Astrocyte of the spinal cord (primary cell): ENCODE data around the gene OPCML.

Source experiments
- DNase-seq: peaks from one replicate; pipeline ENCODE4 v3.0.0; 2011; ENCODE audit warnings: low read depth, low spot score
- H3K4me3 ChIP-seq: 2 replicates; pipeline ENCODE4 v1.5.1; 2011; ENCODE audit warnings: low read depth, mild to moderate bottlenecking, low read length, moderate library complexity
- in situ Hi-C: cut with HindIII; loops from 2 replicates; pipeline ENCODE4 v1.10.0; 2017; ENCODE audit warnings: low sequenced_read_pairs
- TF ChIP-seq, protein P1 (sequence below): IDR thresholded peaks from 2 replicates; pipeline ENCODE4 v1.5.1; 2012; ENCODE audit warnings: low read depth, mild to moderate bottlenecking, low read length, inconsistent platforms

The OPCML gene

DNA sequence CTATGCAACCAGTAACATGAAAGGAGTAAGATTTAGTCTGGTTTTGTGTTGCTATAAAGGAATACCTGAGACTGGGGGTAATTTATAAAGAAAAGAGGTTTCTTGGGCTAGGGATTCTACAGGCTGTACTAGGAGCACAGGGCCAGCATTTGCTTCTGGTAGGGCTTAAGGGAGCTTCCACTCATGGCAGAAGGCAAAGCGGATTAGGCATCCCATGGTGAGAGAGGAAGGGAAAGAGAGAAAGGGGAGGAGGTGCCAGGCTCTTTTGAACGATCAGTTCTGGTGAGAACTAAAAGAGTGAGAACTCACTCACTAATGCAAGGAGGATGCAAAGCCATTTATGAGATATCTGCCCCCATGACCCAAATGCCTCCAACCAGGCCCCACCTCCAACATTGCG lies 283.2 kb downstream of the OPCML start:
- TF ChIP-seq, protein P1, sequence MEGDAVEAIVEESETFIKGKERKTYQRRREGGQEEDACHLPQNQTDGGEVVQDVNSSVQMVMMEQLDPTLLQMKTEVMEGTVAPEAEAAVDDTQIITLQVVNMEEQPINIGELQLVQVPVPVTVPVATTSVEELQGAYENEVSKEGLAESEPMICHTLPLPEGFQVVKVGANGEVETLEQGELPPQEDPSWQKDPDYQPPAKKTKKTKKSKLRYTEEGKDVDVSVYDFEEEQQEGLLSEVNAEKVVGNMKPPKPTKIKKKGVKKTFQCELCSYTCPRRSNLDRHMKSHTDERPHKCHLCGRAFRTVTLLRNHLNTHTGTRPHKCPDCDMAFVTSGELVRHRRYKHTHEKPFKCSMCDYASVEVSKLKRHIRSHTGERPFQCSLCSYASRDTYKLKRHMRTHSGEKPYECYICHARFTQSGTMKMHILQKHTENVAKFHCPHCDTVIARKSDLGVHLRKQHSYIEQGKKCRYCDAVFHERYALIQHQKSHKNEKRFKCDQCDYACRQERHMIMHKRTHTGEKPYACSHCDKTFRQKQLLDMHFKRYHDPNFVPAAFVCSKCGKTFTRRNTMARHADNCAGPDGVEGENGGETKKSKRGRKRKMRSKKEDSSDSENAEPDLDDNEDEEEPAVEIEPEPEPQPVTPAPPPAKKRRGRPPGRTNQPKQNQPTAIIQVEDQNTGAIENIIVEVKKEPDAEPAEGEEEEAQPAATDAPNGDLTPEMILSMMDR = no peak
- in situ Hi-C loops = no loop called here
- H3K4me3 ChIP-seq = no peak overlapping the region
- DNase-seq = no peak

DNA sequence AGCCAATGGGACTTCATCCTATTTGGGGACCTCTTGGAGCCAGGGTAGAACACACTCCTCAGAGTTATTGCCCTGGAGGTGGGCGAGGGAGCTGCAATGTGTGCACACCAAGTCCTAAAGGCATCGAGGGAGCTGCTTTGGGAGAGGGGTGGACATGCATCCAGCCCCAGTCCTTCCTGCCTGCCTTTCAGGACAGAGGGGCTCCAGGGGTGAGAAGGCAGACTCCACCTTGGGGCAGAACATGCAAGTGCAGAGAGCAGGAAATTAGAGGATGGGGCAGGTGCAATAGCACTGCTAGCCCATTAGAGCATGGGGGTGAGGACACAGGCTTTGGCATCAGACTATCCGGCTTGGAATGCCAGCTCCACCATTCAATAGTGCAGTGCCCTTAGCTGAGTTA lies 288.5 kb downstream of the OPCML start:
- in situ Hi-C loops = no loop called here

DNA sequence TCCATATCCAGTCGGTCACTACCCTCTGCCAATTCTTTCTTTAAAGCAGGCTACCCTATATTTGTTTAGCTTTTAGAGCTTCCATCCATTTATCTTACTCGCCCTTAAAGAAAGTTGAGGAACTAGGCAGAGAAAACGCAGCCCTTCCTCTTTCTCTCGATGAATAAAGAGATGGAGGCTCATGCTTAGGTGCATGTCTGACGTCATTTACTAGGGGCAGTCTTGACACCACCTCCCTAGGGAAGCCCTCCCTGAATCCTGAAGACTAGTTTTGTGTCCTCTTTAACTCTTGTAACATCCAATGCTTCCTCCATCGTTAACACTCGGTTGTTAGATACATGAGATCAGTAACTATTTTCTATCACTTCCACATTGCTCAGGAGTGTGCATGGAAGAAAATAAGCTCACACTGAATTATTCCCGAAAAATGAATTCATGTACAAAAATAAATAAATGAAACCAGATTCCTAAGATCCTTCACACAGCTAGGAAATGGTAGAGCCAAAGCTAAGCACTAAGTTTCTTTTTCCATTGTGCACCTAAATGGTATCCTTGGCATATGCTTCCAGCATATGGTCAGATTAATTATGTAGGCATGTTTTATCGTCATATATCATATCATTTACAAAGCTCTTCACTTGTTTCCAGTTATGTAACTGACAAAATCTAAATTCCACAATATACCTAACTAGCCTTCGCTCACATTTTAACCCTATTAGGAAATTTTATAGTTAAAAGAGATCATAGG lies 291.2 kb downstream of the OPCML start:
- TF ChIP-seq, protein P1 = no peak
- in situ Hi-C loops = no loop called here
- H3K4me3 ChIP-seq = no peak overlapping the region
- DNase-seq = no peak

More for the DNA sequence above, 288.5 kb downstream of the OPCML start:
- TF ChIP-seq, protein P1 = no peak
- H3K4me3 ChIP-seq = no peak overlapping the region
- no peak for DNase-seq

DNA sequence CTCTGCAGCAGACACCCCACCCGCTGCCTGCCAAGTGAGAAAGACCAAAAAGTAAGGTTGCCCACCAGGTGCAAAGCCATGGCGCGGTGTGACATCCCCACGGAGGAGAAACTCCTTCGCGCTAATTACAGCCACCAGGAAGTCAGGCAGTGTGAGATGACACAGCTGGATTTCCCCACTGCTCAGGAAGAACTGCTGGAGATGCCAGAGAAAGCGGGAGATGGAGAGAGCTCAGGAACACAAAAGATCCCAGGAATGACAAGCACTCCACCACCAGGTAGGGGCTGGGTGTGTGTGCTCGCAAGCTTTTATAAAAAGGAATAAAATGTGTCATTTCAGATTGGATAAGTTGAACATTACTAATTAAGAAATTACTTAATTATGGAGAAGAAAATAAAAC lies 292.7 kb downstream of the OPCML start:
- DNase-seq = no peak
- no peak overlapping the region for H3K4me3 ChIP-seq
- in situ Hi-C loops = no loop called here
- TF ChIP-seq, protein P1 = no peak

DNA sequence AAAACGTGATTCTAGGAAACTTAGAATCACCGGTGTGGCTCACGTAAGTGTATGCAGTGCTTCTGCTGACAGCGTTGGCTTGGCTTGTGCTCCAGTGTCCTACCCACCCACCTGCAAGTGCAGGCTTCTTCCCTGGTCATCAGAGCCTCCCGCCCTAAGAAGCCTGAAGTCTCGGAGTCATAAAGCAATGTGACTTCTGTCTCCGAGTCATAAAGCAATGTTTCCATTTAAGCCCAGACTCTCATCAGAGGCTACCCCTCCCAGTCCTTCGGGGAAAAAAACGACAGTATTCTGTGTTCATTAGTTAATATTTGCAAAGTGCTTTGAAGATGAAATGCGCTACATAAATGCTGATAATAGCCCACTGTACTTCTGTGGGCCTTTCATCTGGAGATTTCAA lies 293.8 kb downstream of the OPCML start:
- no peak for DNase-seq

DNA sequence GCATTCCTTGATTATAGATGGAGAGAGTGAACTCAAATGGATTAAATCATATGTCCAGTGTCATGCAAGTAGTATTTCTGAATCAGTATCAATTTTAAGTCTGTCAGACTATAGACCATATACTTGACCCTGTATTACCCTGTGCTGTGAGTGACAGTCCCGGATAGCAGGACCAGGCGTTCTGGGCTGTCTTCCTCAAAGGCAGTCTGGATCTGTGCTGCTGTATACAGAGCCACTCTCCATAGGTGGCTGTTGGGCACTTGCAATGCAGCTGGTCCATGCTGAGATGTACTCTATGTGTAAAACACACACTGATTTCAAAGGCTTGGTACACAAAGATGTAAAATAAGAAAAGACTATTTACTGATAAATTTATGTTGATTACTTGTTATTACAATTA lies 294.3 kb downstream of the OPCML start:
- TF ChIP-seq, protein P1 = no peak
- in situ Hi-C loops = no loop called here
- no peak overlapping the region for H3K4me3 ChIP-seq
- DNase-seq = no peak

More for the DNA sequence above, 293.8 kb downstream of the OPCML start:
- in situ Hi-C loops = no loop called here
- TF ChIP-seq, protein P1 = no peak
- no peak overlapping the region for H3K4me3 ChIP-seq
